GM21825 (cell line): Measurements from ENCODE around the gene SIDT2.
"Not testable (repeated sequence)": the region's sequence is repeated elsewhere in the genome, so short reads cannot be mapped to it uniquely, and the experiment has no call there.

Source experiments
- ATAC-seq: cut with Tn5 transposase; IDR thresholded peaks from one replicate; pipeline ENCODE4 v1.9.1; 2021; ENCODE audit warnings: mild to moderate bottlenecking, moderate library complexity; ENCODE audit not compliant: unreplicated experiment

SIDT2 gene

DNA sequence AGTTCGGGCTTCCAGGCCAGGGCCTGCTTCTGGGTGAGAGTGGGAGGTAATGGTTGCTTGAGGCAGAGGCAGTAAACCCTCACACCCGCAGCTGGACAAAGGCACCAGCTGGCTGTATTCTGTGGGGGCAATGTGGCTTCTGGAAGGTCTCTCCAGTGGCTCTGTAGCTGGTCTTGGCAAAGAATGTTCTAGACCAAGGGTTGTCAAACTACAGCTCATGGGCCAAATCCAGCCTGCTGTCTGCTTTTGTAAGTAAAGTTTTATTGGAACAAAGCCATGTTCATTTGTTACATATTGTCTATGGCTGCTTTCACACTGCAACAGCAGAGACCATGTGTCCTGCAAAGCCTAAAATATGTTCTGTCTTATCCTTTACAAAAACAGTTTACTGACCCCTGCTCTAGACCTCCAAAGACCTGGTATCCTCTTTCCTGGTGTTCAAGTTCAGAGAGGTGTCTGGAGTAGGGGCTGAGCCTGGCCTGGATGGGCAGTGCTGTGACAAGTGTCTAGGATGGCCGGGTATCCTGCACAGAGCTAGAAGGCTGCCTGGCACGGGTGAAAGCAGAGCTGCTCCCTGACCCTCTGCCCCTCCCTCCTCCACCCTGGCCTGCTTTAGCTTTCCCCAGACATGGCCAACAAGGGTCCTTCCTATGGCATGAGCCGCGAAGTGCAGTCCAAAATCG lies 24.0 kb downstream of the SIDT2 start:
- ATAC-seq: no peak

- no peak for ATAC-seq
Observed at GRCh38 chr11:117203069-117203407, 24.5 kb downstream of the SIDT2 start.

DNA sequence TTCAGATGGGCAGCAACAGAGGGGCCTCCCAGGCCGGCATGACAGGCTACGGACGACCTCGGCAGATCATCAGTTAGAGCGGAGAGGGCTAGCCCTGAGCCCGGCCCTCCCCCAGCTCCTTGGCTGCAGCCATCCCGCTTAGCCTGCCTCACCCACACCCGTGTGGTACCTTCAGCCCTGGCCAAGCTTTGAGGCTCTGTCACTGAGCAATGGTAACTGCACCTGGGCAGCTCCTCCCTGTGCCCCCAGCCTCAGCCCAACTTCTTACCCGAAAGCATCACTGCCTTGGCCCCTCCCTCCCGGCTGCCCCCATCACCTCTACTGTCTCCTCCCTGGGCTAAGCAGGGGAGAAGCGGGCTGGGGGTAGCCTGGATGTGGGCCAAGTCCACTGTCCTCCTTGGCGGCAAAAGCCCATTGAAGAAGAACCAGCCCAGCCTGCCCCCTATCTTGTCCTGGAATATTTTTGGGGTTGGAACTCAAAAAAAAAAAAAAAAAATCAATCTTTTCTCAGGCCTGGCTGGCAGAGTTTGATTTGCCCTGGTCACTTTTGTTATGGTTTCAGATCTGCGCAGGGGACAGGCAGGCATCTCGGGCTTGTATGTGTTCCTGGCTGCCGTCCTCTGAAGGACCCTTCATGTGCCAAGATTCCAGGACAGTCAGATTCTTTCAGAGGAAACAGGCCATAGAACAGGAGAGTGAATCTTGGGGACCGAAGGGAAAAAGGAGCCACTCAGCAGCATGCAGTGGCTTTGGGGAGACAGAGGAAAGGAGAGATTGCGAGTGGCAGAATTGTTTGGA lies 25.9 kb downstream of the SIDT2 start:
- ATAC-seq: no peak

DNA sequence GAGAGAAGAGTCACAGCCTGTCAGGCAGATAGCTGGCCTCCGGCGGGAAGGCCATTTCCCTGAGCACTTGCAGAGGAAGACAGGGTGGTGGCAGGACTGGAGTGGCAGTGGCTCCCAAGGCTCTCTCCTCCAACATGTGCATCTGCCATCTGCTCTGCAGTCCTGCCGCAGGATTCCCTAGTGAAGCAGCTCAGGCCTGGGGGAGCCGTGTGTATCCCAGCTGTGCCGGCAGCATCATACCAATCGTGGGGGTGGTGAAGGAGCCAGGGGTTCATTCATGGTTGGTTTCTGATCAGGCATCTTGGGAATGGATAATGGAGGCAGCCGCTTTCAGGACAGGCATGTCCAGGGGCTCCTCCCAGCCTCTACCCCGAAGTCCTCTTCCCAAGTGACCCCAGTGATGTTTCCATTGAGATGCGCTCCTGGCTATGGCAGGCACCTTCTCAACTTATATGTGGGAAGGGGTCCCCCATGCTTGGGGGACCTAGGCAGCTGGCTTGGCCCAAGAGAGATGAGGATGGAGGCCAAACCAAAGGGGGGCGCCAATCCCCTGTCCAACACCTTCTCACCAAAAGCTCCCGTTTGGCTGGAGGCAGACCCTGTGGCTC lies 26.8 kb downstream of the SIDT2 start:
- no peak for ATAC-seq

GRCh38 chr11:117206111-117206510 lies 27.6 kb downstream of the SIDT2 start:
- not testable (repeated sequence) for ATAC-seq

DNA sequence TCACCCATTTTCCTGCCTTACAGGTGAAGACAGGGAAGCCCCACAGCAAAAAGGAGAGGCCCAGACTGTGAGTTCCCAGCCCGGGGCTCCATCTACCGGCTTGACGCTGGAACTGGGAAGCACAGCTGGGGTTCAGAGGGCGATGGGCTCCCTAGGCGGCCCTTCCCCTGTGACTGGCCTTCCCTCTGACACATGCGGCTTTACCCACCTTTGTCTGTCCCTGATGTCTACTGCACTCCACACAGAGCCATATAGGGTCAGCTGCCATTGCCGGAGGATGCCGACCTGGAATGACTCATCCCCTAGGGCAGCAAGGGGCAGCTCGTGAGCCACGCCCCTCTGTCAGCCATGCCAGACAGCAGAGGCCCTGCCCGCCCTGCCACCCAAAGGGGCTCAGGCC lies 28.3 kb downstream of the SIDT2 start:
- not testable (repeated sequence) for ATAC-seq

DNA sequence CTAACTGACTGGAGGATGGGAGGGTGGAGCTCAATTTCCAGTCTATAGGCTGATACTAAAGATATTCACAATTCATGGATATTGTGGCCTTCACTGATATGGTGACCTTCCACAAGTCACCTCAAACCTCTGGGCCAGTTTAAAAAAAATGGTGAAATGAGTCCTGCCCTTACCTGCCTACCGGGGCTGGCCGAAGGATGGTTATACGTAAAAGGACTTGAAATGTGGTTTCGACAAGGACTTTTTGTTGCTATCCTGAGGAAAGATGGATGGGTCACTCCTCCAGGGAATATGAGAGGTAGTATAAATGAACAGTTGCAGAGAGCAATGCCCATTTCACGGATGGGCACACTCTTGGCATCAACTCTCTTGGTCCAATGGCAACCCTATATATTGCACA lies 28.9 kb downstream of the SIDT2 start:
- ATAC-seq: not testable (repeated sequence)

- ATAC-seq: not testable (repeated sequence)
Observed at GRCh38 chr11:117208710-117209109, 30.2 kb downstream of the SIDT2 start.

- not testable (repeated sequence) for ATAC-seq
Observed at GRCh38 chr11:117209351-117210125, 31.0 kb downstream of the SIDT2 start.

DNA sequence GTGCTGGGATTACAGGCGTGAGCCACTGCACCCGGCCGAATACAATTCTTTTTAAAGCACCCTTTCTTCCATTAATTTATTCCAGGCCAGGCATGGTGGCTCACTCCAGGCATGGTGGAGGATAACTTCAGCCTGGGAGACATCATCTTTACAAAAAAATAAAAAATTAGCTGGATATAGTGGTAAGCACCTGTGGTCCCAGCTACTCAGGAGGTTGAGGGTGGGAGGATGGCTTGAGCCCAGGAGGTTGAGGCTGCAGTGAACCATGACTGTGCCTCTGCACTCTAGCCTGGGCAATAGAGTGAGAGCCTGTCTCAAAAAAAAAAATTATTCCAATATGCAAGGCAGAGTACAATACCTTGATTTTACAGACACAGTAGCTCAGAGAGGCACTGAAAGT lies 32.1 kb downstream of the SIDT2 start:
- no peak for ATAC-seq

DNA sequence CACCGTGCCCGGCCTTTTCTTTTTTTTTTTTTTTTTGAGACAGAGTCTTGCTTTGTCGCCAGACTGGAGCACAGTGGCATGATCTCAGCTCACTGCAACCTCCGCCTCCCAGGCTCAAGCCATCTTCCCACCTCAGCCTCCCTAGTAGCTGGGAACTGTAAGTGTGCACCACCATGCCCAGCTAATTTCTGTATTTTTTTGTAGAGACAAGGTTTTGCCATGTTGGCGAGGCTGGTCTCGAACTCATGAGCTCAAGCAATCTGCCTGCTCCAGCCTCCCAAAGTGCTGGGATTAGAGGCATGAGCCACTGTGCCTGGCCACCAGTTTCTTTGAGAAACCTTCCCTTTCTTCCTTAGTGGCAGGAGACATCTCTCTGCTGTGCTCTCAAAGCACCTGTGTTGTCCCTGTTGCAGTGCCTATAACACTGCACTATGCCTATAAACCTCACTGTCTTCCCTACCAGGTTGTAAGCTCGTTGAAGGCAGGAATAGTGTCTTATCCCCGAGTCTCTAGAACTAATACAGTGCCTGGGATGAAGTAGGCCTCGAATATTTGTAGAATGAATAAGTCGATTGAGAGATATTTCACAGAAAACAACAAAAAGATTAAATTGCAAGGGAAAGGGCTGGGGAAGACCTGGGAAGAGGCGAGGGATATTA lies 34.3 kb downstream of the SIDT2 start:
- no peak for ATAC-seq

- ATAC-seq: no peak
Observed at GRCh38 chr11:117214404-117215110, 36.0 kb downstream of the SIDT2 start.

DNA sequence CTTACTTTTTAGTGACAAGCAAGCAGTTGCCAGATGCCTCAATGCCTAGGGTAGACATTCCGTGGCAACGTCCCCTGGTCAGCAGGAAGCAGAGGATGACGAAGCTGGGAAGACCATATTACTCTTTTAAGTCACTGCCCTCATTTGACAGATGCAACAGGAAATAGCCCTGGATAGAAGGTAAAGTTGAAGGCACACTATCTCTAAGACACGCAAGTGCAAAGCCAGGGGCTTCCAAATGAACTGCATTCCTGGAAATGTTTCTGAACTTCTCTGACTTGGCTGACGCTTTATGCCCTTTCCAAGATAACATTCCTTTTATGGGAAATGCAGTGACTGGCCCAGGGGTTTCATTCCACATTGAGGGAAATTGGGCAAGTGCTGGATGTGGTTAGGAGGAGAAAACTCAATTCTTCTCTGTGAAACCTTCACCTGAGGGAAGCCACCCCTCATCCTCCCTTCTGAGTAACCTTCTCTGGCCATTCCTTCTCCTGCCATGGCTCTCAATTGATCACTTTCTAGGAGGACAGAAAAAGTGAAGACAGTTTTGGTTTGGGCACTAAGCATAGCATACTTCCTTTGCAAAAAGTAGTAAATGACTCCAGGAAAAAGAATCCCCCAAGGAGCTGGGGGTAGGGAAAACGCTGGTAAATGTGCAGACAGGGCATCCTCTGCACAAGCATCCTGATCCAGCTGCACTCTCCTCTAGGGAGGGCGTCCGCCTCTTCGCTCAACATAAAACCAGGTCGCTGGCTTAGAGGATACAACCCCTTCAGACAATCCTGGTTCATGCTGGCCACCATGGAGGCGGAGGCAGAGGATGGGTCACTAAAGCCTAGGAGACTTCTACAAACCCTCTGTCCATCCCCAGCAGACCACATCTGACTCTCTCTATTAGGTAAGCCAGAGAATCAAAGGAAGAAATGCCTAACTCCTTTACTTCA lies 38.9 kb downstream of the SIDT2 start:
- no peak for ATAC-seq

DNA sequence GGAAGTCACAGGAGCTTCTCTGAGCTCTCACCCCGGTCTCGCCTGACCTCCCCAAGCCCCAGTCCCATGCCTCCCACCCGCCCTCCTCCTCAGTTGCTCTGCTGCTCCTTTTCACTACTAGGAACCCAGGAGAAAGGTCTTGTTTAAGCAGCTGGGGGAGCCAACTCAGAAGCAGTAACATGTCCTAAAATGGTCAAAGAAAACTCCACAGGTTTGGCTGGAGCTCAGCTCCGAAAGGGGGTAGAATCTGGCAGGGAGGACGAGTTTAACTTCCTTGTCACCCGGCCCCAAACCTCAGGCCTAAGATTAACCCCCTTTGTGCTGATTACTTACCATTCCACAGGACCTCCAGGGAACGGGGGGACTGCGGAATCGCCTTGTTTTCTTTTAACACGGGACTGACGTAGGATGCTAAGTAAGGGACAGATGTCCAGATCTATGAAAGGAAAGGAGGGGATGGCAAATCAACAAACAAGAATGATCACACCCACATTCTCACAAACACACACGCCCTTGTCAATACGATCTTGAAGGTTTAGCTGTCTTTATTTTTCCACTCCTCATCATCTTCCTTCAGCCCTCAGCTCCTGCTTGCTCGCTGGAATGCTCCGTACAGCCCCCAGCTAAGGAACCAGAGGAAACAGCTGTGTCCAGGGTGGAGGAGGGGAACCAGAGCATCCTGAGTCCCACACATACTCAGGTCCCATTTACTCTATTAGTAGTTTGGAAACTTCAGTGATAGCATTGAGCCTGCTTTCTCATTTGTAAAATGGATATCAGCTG lies 39.8 kb downstream of the SIDT2 start:
- ATAC-seq: no peak

- ATAC-seq: no peak
Observed at GRCh38 chr11:117219001-117219400, 40.5 kb downstream of the SIDT2 start.

- ATAC-seq: no peak
Observed at GRCh38 chr11:117219455-117219854, 40.9 kb downstream of the SIDT2 start.

DNA sequence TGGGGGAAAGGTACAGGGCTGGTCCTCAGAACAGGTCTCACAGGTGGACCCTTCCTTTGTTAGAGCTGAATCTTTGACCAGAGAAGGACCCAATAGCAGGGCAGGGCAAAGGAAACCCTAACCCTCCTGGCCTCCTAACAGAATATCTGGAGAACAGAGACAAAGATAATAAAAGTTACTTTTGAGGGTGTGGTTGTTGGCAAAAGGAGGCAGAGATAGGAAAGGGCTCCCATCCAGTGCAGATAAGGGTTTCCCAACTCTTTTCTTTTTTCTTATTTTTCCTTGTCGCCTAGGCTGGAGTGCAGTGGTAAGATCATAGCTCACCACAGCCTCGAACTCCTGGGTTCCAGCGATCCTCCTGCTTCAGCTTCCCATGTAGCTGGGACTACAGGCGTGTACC lies 41.5 kb downstream of the SIDT2 start:
- ATAC-seq: no peak

GRCh38 chr11:117220568-117220967 lies 42.0 kb downstream of the SIDT2 start:
- no peak for ATAC-seq
